Measurements from ENCODE around the gene PDZD2.

DNA sequence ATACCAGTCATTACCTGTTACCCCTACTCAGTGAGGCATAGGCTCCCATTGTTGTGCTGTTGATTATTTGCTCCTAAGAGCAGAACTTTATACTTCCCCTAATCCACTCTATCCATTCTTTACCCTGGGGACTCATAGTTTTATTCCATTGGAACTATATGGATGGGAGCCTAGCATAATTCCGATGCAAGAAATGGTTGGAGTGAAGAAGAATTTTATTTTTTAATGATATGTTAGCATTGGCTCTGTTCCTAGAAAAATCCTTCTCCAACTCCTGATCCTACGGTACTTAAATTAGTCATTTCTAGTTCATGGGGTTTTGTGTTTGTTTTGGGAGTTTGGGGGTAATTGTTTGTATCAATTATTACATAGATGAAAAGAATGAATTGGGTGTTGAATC lies 343.7 kb downstream of the PDZD2 start:
- TF ChIP-seq SUZ12 (IDR thresholded peaks at IDR 0.05; ENCODE audit: extremely low read depth, insufficient read depth, insufficient read length) (no peak), ZNF274 (IDR thresholded peaks at IDR 0.05; ENCODE audit: low read depth, low read length) (no peak), YY1 (IDR thresholded peaks at IDR 0.05; ENCODE audit: insufficient read depth, insufficient read length) (no peak)

All from NT2/D1 (cell line).